Measurements from ENCODE around the gene RPL22L1. TPM values are rescaled to one million over a fixed set of nuclear protein-coding genes. Genes with fewer than 3 reads are reported as not detected.
"Not testable (repeated sequence)": the region's sequence is repeated elsewhere in the genome, so short reads cannot be mapped to it uniquely, and the experiment has no call there.

Gene RPL22L1
- total RNA-seq, 1 donor from 2014 or later = 107 TPM

- peaks cover 14% of the 10 kb centered on the region for H3K9me3 Mint-ChIP-seq
- H3K4me3 ChIP-seq = no peak overlapping the region
- no peaks in the 10 kb centered on the region for H3F3A ChIP-seq (ENCODE audit: low read depth)
- H3K9me3 ChIP-seq (ENCODE audit: low read depth) = no peaks in the 10 kb centered on the region
- H3K36me3 ChIP-seq = no peaks in the 10 kb centered on the region
- peaks cover 26% of the 10 kb centered on the region for H3K36me3 Mint-ChIP-seq
- H3K4me2 ChIP-seq = no peak overlapping the region
- no peak for DNase-seq (ENCODE audit: low spot score)
- no peak overlapping the region for H3K9ac ChIP-seq
- H4K20me1 ChIP-seq (ENCODE audit: low read depth) = no peaks in the 10 kb centered on the region
- no peaks in the 10 kb centered on the region for H3K79me2 ChIP-seq (ENCODE audit: low read depth)
- peaks cover 5% of the 10 kb centered on the region for H3K27me3 Mint-ChIP-seq (ENCODE audit: insufficient read depth, low read depth)
- no peak overlapping the region for H3K27ac ChIP-seq
- no peaks in the 10 kb centered on the region for H3K27me3 ChIP-seq
- H3K4me1 Mint-ChIP-seq = no peaks in the 10 kb centered on the region
- TF ChIP-seq EZH2 (IDR thresholded peaks at IDR 0.05) = no peak
- TF ChIP-seq CTCF (IDR thresholded peaks at IDR 0.05) = no peak
- no peak for TF ChIP-seq EZH2phosphoT487 (IDR thresholded peaks at IDR 0.05)
- H3K4me3 Mint-ChIP-seq = no peak overlapping the region
- no peak overlapping the region for H2AFZ ChIP-seq (replicated peaks)
- no peaks in the 10 kb centered on the region for H3K4me1 ChIP-seq
- H3K27ac Mint-ChIP-seq = no peak overlapping the region
Observed at GRCh38 chr3:170897978-170898377, 28.0 kb upstream of the RPL22L1 start.

DNA sequence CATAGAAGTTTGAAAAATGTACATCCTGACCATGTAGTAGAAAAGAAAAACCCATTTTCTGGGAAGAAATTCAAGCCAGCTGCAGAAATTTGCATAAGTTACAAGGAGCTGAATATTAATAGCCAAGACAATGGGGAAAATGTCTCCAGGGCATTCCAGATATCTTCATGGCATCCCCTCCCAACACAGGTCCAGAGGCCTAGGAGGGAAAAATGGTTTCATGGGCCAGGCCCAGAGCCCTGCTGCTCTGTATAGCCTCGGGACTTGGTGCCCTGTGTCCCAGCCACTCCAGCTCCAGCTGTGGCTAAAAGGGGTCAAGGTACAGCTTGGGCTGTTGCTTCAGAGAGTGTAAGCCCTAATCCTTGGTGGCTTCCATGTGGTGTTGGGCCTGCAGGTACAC lies 27.2 kb upstream of the RPL22L1 start:
- H3K27me3 ChIP-seq; H3K27me3 Mint-ChIP-seq (ENCODE audit: insufficient read depth, low read depth); DNase-seq (ENCODE audit: low spot score); H3K9ac ChIP-seq; H2AFZ ChIP-seq (replicated peaks); H3K4me3 Mint-ChIP-seq; H3K9me3 ChIP-seq (ENCODE audit: low read depth); H3K79me2 ChIP-seq (ENCODE audit: low read depth); H3K4me1 Mint-ChIP-seq; H3K4me1 ChIP-seq; H3F3A ChIP-seq (ENCODE audit: low read depth); H3K27ac ChIP-seq; H3K36me3 ChIP-seq; H3K4me2 ChIP-seq; H3K27ac Mint-ChIP-seq; H3K4me3 ChIP-seq; H4K20me1 ChIP-seq (ENCODE audit: low read depth): not testable (repeated sequence)
- Mint-ChIP-seq H3K9me3 (peaks cover 14% of the 10 kb centered on the region), H3K36me3 (peaks cover 24% of the 10 kb centered on the region)

GRCh38 chr3:170896781-170897180 lies 26.8 kb upstream of the RPL22L1 start:
- Mint-ChIP-seq H3K36me3 (peaks cover 21% of the 10 kb centered on the region), H3K27ac (no peak overlapping the region), H3K4me3 (no peak overlapping the region), H3K27me3 (ENCODE audit: insufficient read depth, low read depth) (peaks cover 2% of the 10 kb centered on the region), H3K9me3 (peaks cover 14% of the 10 kb centered on the region), H3K4me1 (no peaks in the 10 kb centered on the region)
- Histone ChIP-seq H3K4me1 (no peaks in the 10 kb centered on the region), H2AFZ (replicated peaks) (no peak overlapping the region), H3K4me3 (no peak overlapping the region), H3K27me3 (no peaks in the 10 kb centered on the region), H3K4me2 (no peak overlapping the region), H3K9me3 (ENCODE audit: low read depth) (no peaks in the 10 kb centered on the region), H3K36me3 (no peaks in the 10 kb centered on the region), H3K9ac (no peak overlapping the region), H4K20me1 (ENCODE audit: low read depth) (no peaks in the 10 kb centered on the region), H3F3A (ENCODE audit: low read depth) (no peaks in the 10 kb centered on the region), H3K27ac (no peak overlapping the region), H3K79me2 (ENCODE audit: low read depth) (no peaks in the 10 kb centered on the region)
- TF ChIP-seq EZH2 (IDR thresholded peaks at IDR 0.05) = no peak
- TF ChIP-seq CTCF (IDR thresholded peaks at IDR 0.05) = no peak
- DNase-seq (ENCODE audit: low spot score) = no peak

DNA sequence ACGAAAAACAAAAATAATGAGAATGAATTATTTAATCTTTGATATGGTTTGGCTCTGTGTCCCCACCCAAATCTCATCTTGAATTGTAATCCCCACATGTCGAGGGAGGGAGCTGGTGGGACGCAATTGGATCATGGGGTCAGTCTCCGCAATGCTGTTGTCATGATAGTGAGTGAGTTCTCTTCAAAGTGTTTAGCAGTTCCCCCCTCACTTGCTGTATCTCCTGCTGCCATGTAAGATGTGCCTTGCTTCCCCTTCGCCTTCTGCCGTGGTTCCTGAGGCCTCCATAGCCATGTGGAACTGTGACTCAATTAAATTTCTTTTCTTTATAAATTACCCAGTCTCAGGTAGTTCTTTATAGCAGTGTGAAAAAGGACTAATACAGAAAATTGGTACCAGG lies 26.3 kb upstream of the RPL22L1 start:
- H3K4me1 ChIP-seq = not testable (repeated sequence)

More for the DNA sequence above, 26.3 kb upstream of the RPL22L1 start:
- not testable (repeated sequence) for DNase-seq (ENCODE audit: low spot score); H3K27ac ChIP-seq; H3K27ac Mint-ChIP-seq; H3K4me3 ChIP-seq; H3F3A ChIP-seq (ENCODE audit: low read depth); H3K9ac ChIP-seq; H2AFZ ChIP-seq (replicated peaks); H3K4me3 Mint-ChIP-seq; H3K79me2 ChIP-seq (ENCODE audit: low read depth); H3K4me1 Mint-ChIP-seq; H3K9me3 ChIP-seq (ENCODE audit: low read depth); H3K36me3 ChIP-seq; H4K20me1 ChIP-seq (ENCODE audit: low read depth); H3K27me3 Mint-ChIP-seq (ENCODE audit: insufficient read depth, low read depth); H3K27me3 ChIP-seq; H3K4me2 ChIP-seq
- H3K36me3 Mint-ChIP-seq = peaks cover 23% of the 10 kb centered on the region
- H3K9me3 Mint-ChIP-seq = peaks cover 14% of the 10 kb centered on the region
